ENCODE measurements around the gene RGMA.

Gene RGMA

DNA sequence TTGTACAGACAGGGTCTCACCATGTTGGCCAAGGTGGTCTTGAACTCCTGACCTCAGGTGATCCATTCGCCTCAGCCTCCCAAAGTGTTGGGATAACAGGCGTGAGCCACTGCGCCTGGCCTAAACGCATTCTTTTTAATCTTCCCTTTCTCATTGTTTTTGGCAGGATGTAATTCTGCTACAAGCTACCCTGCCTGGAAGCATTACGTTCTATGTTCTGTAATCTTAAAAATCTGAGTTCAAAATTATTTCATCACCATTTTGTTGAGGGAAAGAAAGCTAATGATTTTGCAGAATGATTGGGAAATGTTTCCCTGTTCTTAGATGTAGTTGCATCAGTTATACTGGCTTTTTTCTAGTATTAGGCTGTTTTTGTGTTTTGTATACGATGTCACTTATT is 71.5 kb downstream of the RGMA start:
- DNase-seq (ENCODE audit: low spot score) = no peak

DNA sequence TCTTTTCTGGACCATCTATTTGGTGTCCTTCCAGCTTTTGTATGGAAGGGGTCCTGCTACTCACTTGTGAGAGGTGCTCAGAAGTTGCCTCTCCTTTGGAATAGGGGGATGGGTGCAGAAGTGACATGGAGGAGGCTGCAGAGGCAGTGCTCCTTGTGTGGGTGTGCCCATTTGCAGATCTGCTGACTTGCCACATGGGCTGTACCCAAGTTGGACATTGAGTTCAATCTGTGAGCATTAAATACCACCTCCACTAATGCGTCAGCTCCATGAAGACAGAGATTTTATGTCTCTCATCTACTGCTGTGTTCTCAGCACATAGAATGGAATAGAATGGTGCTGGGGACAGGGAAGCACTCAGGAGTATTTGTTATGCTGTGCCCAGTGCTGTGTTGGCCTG is 76.2 kb downstream of the RGMA start:
- no peak for DNase-seq (ENCODE audit: low spot score)

DNA sequence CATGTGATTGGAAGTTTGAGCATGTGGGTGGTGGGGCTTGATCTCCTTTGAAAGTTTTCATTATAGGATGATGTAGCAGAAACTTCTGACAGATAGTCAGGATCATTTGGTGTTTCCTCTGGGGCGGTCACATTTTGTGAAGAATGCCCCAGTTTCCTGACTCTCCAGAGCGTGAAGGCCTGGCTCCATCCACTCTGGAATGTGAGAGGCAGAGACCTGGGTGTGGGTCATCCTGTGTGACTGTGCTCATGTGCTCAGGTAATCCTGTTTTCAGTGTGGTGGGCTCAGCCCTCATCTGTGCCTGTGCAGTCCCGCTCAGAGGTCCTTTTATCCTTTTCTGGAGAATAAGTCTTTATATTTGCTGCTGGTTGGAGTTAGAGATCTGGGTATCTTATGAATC is 81.0 kb downstream of the RGMA start:
- DNase-seq (ENCODE audit: low spot score) = peak; percentile 52

DNA sequence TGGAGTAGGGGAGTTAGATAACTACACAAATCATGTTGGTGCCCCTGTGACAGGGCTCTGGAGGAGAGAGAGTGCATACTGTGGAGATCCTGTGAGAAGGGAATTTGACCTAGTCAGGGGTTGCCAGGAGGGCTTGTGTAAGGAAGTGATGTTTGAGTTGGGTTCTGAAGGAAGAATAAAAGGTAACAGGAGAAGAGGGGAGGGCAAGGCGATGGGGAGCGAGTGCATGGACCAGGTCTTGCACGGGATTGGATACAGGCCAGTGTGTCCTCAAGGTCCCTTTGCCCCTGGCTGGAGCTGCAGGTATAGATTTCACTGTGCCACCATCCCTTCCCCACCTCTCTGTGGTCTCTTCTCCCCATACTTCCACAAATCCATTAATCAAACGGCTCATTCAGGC is 83.9 kb downstream of the RGMA start:
- no peak for DNase-seq (ENCODE audit: low spot score)

DNA sequence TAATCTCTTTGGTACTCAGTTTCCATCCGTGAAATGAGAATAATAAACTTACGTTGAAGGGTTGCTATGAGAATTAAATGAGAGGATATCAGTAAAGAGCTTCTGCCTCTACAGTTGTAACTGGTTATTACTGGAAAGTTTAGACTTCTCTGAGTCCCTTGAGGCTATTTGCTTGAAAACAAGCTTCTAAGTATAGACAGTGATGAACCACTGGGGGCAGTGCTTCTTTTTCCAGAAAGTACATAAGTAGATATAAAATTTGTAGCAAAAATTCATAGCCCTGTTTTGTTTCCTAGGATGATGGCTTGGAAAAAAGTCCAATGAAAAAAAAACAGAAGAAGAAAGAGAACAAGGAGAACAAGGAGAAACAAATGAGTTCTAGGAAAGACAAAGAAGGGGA is 87.1 kb downstream of the RGMA start:
- DNase-seq (ENCODE audit: low spot score) = no peak

DNA sequence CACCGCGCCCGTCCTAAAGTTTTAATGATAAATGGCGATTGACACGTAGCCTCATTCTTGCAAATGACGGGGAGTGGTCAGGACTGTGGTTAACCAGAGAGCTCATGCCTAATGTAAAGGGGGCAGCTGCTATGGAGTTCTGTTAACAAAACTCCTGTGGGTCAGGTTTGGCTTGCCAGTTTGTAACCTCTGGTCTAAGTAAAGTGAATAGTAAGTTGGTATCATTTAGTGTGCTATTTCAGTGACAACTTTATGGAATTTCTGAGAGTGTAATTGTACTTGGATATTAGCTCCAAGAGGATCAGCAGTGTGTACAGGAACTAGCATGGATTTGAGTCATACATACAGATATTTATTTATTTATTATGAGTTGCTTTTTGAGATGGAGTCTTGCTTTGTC is 87.9 kb downstream of the RGMA start:
- DNase-seq (ENCODE audit: low spot score) = no peak

DNA sequence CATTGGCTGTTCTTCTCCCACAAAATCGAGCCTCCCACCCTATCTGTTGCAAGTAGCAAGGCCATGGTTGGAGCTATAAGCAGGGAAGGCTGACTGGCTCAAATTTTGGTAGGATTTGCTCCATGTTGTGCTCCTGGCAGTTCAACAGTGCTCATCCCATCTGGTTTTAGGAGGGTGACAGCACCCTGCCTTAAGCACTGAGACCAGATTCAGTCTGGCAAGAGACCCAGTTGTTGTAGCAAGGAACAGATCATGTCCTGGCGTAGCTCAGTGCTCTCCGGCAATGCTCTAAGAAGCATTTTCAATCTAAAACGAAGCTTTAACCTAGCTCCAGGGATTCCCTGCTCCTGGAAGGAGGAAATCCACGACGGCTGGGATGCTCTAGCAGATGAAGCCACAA is 91.2 kb downstream of the RGMA start:
- no peak for DNase-seq (ENCODE audit: low spot score)

DNA sequence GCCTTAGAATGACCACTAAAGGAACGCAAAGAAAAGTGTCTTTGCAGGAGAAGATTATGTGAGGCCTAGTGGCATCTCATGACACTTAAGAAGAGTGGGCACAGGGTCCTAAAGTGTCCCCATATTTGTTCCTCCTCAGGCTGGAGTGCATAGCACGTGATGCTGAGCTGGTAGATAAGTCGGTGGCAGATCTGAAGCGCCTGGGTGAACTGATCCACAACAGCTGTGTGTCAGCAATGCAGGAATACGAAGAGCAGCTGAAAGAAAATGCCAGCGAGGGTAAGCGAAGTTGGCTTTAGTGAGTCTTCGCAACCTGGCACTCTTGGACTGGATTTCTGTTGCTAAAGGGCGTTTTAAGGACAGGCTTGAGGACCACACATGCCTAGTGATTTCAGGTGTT is 96.3 kb downstream of the RGMA start:
- no peak for DNase-seq (ENCODE audit: low spot score)

DNA sequence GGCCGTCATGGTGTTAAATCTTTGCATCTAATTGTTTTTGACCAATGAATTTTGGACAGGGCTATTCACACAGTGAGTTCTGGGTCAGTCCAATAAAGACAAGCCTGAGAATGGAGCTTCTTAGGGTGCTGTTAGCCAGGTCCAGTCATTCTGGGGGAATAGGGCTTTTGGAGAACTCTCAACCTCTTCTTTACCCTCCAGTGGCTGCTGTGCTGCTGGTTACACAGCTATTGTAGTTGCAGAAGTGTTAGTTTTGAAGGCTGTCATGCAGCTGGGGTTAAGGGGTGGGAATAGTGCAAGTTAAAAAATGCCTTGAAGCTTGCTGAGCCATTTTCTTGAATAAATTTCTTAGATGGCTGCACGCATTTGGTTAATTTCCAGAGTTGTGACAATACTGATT is 99.0 kb downstream of the RGMA start:
- no peak for DNase-seq (ENCODE audit: low spot score)

DNA sequence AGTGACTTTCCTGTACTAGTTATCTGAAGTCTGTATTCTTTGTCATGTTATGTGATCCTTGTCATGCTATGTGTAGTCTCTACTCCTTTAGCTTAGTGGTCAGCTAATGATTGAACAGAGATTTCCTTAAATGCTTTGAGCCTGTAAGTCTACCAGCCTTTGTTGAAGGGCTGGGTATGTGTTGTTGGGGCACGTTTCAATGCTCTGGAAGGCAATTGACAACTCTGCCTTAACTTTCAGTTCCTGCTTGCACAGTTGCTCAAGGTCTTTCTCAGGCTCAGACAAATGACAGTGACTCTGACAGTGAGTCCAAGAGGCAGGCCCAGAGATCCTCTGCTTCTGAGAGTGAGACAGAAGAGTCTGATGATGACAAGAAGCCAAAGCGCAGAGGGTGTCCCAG is 99.5 kb downstream of the RGMA start:
- no peak for DNase-seq (ENCODE audit: low spot score)
